Esophagus muscularis mucosa (tissue), 4 donors: Measurements from ENCODE around the gene ATG3.

Experiments
- CTCF ChIP-seq, 3 experiments: fragments of 200-600 bp in 2 of 3; fragments of 450-650 bp in 1 of 3; sonication (generic) in 2 of 3; IDR thresholded peaks; one replicate each; pipeline ENCODE4 v1.5.1; 2017 to 2019; ENCODE audit warnings: antibody characterized with exemption in 3 of 3, mild to moderate bottlenecking in 2 of 3, moderate library complexity in 1 of 3
- EP300 ChIP-seq: sonication (generic); formaldehyde crosslinking; IDR thresholded peaks from one replicate; pipeline ENCODE4 v1.6.1; 2017; ENCODE audit warnings: antibody characterized with exemption
- POLR2A ChIP-seq: fragments of 450-650 bp; IDR thresholded peaks from one replicate; pipeline ENCODE4 v1.6.1; 2017; ENCODE audit warnings: antibody characterized with exemption, moderate library complexity, mild to moderate bottlenecking, low read depth
- POLR2AphosphoS5 ChIP-seq, 2 donors: sonication (generic); formaldehyde crosslinking; IDR thresholded peaks; one replicate each; pipeline ENCODE4 v1.6.1; 2017; ENCODE audit warnings: antibody characterized with exemption in 2 of 2

GRCh38 chr3:112530573-112530972 is 31.2 kb downstream of the ATG3 start:
- TF ChIP-seq CTCF (IDR thresholded peaks at IDR 0.05), result no peak
- no peak for TF ChIP-seq POLR2A
- TF ChIP-seq POLR2AphosphoS5 (IDR thresholded peaks at IDR 0.05), result no peak
- no peak for TF ChIP-seq EP300
